GM19372 (cell line): ENCODE data around the gene PAQR6.
A peak's percentile ranks its signal among the peaks of the same experiment; 100 is the strongest.

Source experiments
- ATAC-seq: cut with Tn5 transposase; IDR thresholded peaks from one replicate; pipeline ENCODE4 v1.9.1; 2021; ENCODE audit warnings: mild to moderate bottlenecking, low read depth, moderate library complexity; ENCODE audit not compliant: unreplicated experiment

Gene PAQR6

GRCh38 chr1:156247460-156248322 lies at the start of gene PAQR6:
TSS of gene PAQR6 (minus strand) at chr1:156248056. CDS start at chr1:156246731, 1,325 bp downstream.
- ATAC-seq = no peak

GRCh38 chr1:156295391-156295947 lies 47.6 kb upstream of the PAQR6 start, which contains the start of gene GLMP:
TSS of gene GLMP (minus strand) at chr1:156295679. CDS start at chr1:156295645, 34 bp downstream.
- no peak for ATAC-seq

GRCh38 chr1:156293895-156294294 lies 46.0 kb upstream of the PAQR6 start:
- ATAC-seq = no peak

GRCh38 chr1:156293098-156293434 lies 45.2 kb upstream of the PAQR6 start:
- ATAC-seq = no peak

- no peak for ATAC-seq
These were observed 43.6 kb upstream of the PAQR6 start for GRCh38 chr1:156291226-156292061.

- ATAC-seq = no peak
These were observed 42.0 kb upstream of the PAQR6 start for GRCh38 chr1:156289857-156290256.

GRCh38 chr1:156286061-156286460 lies 38.2 kb upstream of the PAQR6 start:
- ATAC-seq = no peak

- ATAC-seq = no peak
These were observed 37.6 kb upstream of the PAQR6 start for GRCh38 chr1:156285437-156285836.

GRCh38 chr1:156284757-156285156 lies 36.9 kb upstream of the PAQR6 start:
- no peak for ATAC-seq

GRCh38 chr1:156284112-156284511 lies 36.3 kb upstream of the PAQR6 start, which contains the start of gene TMEM79:
TSS of gene TMEM79 (plus strand) at chr1:156284325. CDS start at chr1:156285227, 902 bp downstream.
- no peak for ATAC-seq

GRCh38 chr1:156283521-156283920 lies 35.7 kb upstream of the PAQR6 start:
- ATAC-seq = no peak

- ATAC-seq = peak; percentile 86
These were observed 34.8 kb upstream of the PAQR6 start, which contains the start of gene SMG5 for GRCh38 chr1:156282479-156283222. TSS of gene SMG5 (minus strand) at chr1:156282825. CDS start at chr1:156282680, 145 bp downstream.

GRCh38 chr1:156281693-156282478 lies 34.0 kb upstream of the PAQR6 start:
- no peak for ATAC-seq

GRCh38 chr1:156281281-156281680 lies 33.4 kb upstream of the PAQR6 start:
- ATAC-seq = no peak

- ATAC-seq = no peak
These were observed 32.0 kb upstream of the PAQR6 start for GRCh38 chr1:156279837-156280236.

- no peak for ATAC-seq
These were observed 29.1 kb upstream of the PAQR6 start for GRCh38 chr1:156276966-156277381.

GRCh38 chr1:156276532-156276931 lies 28.7 kb upstream of the PAQR6 start:
- no peak for ATAC-seq

- ATAC-seq = no peak
These were observed 22.5 kb upstream of the PAQR6 start for GRCh38 chr1:156270314-156270713.

GRCh38 chr1:156268336-156268735 lies 20.5 kb upstream of the PAQR6 start:
- no peak for ATAC-seq
